HG02588 (cell line): ENCODE results near the gene CYP3A7.
"Not testable (repeated sequence)": the region's sequence is repeated elsewhere in the genome, so short reads cannot be mapped to it uniquely, and the experiment has no call there.

Source experiments
- ATAC-seq: cut with Tn5 transposase; IDR thresholded peaks from one replicate; pipeline ENCODE4 v1.9.1; 2021; ENCODE audit warnings: mild to moderate bottlenecking, moderate library complexity; ENCODE audit not compliant: unreplicated experiment

The CYP3A7 gene

DNA sequence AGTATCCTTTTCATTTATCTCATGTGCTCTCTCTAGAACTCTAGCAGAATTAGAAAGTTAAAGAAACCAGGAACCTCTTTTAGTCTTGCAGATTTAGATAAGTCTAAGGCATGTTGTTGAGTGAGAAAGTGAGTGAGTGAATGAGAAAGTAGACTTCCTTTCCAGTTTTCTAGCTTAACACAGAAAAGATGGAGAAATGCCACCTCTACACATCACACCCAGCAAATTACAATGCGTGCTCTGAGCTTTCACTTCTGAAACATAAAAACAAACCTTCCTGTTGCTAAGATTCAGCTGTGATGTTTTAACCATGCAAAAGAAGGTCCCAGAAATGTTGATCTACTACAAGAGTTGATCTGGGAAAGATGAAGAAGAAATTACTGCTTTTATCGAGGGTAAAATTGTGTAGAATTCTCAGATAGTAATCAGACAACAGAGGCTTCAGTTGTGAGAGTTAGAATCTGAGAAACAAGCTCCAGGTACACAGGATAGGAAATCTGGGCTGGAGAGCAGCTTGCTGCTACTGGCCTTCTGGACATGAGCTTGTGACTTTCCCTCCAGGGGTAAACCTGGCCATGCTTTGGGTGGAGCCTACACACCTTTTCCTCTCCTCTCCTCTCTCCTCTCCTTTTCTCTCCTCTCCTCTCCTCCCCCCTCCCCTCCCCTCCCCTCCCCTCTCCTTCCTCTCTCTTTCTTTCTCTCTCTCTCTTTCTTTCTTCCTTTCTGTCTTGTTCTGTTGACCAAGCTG lies 59.8 kb downstream of the CYP3A7 start:
- no peak for ATAC-seq

DNA sequence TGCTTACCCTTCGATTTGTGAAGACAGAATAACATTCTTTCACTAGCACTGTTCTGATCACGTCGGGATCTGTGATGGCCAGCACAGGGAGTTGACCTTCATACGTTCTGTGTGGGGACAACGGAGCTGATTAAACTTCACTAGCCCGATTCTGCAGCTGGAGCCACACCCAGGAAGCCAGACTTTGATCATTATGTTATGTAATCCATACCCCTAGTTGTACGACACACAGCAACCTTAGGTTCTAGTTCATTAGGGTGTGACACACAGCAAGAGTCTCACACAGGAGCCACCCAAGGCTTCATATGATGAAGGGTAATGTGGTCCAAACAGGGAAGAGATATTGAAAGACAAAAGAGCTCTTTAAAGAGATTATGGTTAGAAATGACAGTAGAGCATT lies 62.4 kb downstream of the CYP3A7 start:
- no peak for ATAC-seq

DNA sequence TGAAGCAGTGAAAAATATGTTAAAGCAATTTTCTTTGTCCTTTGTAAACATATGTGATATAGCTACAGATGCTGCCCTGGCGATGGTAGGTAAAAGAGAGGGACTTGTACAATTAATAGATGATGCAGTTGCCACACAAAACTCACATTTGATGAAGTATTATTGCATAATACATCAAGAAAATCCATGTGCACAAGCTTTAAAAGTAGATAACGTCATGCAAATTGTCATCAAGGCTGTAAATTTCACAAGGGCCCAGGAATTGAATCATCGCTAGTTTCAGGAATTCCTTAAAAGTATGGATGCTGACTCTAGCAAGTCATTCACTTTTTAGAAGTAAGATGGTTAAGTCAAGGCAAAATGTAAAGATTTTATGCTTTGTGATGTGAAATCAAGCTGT lies 65.2 kb downstream of the CYP3A7 start:
- no peak for ATAC-seq

DNA sequence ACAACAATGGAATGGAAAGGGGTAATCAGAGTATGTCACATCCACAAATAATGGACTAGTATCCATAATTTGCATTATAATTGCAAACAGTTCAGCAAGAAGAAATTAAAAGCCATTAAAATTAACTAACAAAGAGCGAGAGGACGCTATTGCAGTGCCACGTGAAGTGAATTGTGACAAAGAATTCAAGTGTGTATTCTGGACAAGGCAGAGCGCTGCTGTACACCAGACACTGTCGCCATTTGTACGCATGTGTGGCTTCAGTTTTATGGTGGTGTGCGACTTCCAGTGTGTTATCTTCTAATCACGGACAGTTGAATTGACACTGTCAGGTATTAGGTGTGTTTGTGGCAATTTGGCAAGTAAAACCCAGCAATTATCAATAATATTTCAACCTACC lies 66.5 kb downstream of the CYP3A7 start:
- ATAC-seq, result no peak

DNA sequence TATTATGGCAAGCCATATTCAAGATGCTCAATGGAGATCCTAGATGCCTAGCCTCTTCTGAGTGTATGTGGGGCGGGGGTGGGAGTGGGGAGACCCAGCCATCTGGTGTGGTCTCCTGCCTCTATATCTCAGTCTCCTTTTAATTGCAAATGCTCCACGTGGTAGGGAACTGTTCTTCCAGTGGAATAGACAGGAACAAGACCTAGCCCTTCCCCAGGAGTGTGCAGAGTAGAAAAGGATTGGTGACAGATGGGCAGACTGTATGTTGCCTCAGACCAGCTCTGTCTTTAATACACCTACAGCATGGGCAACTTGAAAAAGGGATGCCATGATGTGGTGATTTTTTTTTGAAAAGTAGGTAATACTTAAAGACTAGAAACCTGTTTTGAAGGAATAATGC lies 67.8 kb downstream of the CYP3A7 start:
- ATAC-seq, result no peak

DNA sequence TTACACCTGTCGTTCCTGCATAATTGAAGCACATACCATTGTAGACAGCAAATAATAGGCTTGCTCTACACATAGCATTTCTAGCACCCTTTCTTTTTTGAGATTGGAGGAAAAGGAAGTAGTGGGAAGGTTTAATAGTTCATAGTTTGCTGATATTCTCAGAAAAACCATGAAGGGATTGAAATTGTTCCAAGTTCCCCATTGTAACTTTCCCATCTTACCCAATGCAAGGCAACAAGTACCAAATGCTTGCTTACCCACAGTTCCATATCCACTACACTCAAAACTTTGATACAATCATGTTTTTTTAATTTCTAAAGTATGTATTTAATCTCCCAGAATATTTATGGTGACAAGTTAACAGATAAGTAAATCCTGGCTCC lies 69.0 kb downstream of the CYP3A7 start:
- no peak for ATAC-seq

DNA sequence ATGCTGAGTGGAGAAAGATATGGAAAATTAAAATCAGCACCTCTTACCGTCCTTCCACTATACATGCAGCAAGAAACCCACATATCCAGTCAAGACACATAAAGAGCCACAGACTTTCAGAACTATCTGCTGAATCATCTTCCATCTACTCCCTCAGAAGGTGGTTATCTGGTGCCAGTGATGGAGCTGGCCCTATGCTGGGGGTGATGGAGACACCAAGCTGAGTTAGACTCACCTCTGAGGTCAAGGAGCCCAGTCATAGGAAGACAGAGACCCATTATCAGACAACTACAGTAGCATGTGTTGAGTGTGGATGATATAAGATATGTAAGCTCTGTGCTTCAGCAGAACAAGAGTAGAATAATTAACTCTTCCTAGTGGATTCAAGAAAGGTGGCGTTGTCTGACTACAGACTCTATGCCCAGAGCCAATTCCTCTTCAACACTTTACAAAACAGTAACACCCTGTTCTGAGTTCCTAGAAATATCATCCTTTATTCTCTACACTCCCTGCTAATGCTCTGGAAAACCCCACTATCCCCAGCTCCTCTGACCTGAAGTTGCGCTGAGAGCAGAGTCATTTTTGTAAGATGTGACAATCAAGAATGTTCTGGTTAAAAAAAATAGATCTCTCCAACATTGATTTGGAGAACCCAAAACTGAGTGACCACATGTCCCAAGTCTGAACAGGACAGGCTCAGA lies 69.5 kb downstream of the CYP3A7 start:
- ATAC-seq, result no peak

DNA sequence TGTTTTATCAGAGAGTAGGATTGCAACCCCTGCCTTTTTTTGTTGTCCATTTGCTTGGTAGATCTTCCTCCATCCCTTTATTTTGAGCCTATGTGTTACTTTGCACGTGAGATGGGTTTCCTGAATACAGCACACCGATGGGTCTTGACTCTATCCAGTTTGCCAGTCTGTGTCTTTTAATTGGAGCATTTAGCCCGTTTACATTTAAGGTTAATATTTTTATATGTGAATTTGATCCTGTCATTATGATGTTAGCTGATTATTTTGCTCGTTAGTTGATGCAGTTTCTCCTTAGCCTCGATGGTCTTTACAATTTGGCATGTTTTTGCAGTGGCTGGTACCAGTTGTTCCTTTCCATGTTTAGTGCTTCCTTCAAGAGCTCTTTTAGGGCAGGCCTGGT lies 77.1 kb downstream of the CYP3A7 start:
- ATAC-seq, result not testable (repeated sequence)
